IMR-90 (cell line): ENCODE measurements around the gene ARHGAP35. TPM values are rescaled to one million over a fixed set of nuclear protein-coding genes. Genes with fewer than 3 reads are reported as not detected.

Experiments
- ATAC-seq: fragments of 200-7000 bp; cut with Tn5 transposase; 2 replicates; pipeline ENCODE4 v1.9.1; 2020; ENCODE audit warnings: low read depth, mild to moderate bottlenecking, moderate library complexity
- BruUV-seq: library from RNA; stranded (reverse); fragments of 400-500 nt; replicated peaks from 2 replicates; lab custom pipeline; 2021; lab: Mats Ljungman, UMichigan
- CTCF ChIA-PET: fragments of 300-600 bp; formaldehyde crosslinking; extraction: SDS; loops from one replicate; lab custom pipeline; 2021; ENCODE audit warnings: antibody characterized with exemption; lab: Yijun Ruan, JAX
- POLR2A ChIA-PET: fragments of 300-600 bp; sonication (Branson Sonifier 250); formaldehyde crosslinking; loops from one replicate; lab custom pipeline; 2022; ENCODE audit warnings: antibody characterized with exemption; ENCODE audit not compliant: unreplicated experiment; lab: Charles Lee
- DNase-seq: peaks from one replicate; pipeline ENCODE4 v3.0.0; 2013
- H2AFZ ChIP-seq: replicated peaks from 2 replicates; pipeline ENCODE3; 2013; ENCODE audit warnings: low read length, mild to moderate bottlenecking; ENCODE audit not compliant: poor library complexity
- H2AK5ac ChIP-seq: 2 replicates; pipeline ENCODE4 v1.6.1; 2013; ENCODE audit warnings: low read depth, low read length, inconsistent platforms
- H2AK9ac ChIP-seq: replicated peaks from 2 replicates; pipeline ENCODE3; 2013; ENCODE audit warnings: mild to moderate bottlenecking, low read depth, low read length, moderate library complexity; ENCODE audit not compliant: poor library complexity
- H2BK120ac ChIP-seq: 2 replicates; pipeline ENCODE4 v1.6.1; 2013; ENCODE audit warnings: low read depth, low read length, inconsistent platforms
- H2BK15ac ChIP-seq: 3 replicates; pipeline ENCODE4 v1.6.1; 2013; ENCODE audit warnings: low read depth, low read length, inconsistent platforms
- H2BK20ac ChIP-seq: 2 replicates; pipeline ENCODE4 v1.6.1; 2013; ENCODE audit warnings: low read depth, mild to moderate bottlenecking, inconsistent platforms, low read length, moderate library complexity
- H2BK5ac ChIP-seq: 2 replicates; pipeline ENCODE4 v1.6.1; 2013; ENCODE audit warnings: mild to moderate bottlenecking, low read depth, low read length, inconsistent platforms; ENCODE audit not compliant: poor library complexity, severe bottlenecking
- H3K14ac ChIP-seq: replicated peaks from 2 replicates; pipeline ENCODE4 v1.6.1; 2013; ENCODE audit warnings: low read depth, low read length, inconsistent platforms
- H3K18ac ChIP-seq: 2 replicates; pipeline ENCODE4 v1.6.1; 2013; ENCODE audit warnings: low read depth, low read length, control low read depth
- H3K23ac ChIP-seq: 2 replicates; pipeline ENCODE4 v1.6.1; 2013; ENCODE audit warnings: low read depth, low read length, inconsistent platforms
- H3K27ac ChIP-seq: 2 replicates; pipeline ENCODE4 v1.5.1; 2013; ENCODE audit warnings: mild to moderate bottlenecking, control low read depth, low read length; ENCODE audit not compliant: insufficient read depth
- H3K27me3 ChIP-seq: 2 replicates; pipeline ENCODE4 v1.6.1; 2013; ENCODE audit warnings: low read length; ENCODE audit not compliant: control insufficient read depth, insufficient read depth
- H3K36me3 ChIP-seq: 2 replicates; pipeline ENCODE4 v1.6.1; 2013; ENCODE audit warnings: low read length, mixed read lengths; ENCODE audit not compliant: control insufficient read depth, insufficient read depth
- H3K4ac ChIP-seq: 2 replicates; pipeline ENCODE4 v1.6.1; 2013; ENCODE audit warnings: low read depth, low read length, inconsistent platforms
- H3K4me1 ChIP-seq: 2 replicates; pipeline ENCODE4 v1.6.1; 2013; ENCODE audit warnings: low read length, mixed read lengths; ENCODE audit not compliant: control insufficient read depth, insufficient read depth
- H3K4me2 ChIP-seq: 2 replicates; pipeline ENCODE4 v1.6.1; 2013; ENCODE audit warnings: low read depth, mild to moderate bottlenecking, control low read depth, low read length, moderate library complexity
- H3K4me3 ChIP-seq: 2 replicates; pipeline ENCODE4 v1.5.1; 2013; ENCODE audit warnings: low read depth, mild to moderate bottlenecking, control low read depth, low read length, moderate library complexity; ENCODE audit not compliant: insufficient read depth
- H3K56ac ChIP-seq: 2 replicates; pipeline ENCODE4 v1.6.1; 2013; ENCODE audit warnings: low read length, inconsistent platforms; ENCODE audit not compliant: insufficient read depth; ENCODE audit errors: extremely low read depth
- H3K79me1 ChIP-seq, 2 experiments: 2 replicates each; pipeline ENCODE4 v1.6.1; 2013; ENCODE audit warnings: low read length in 2 of 2, inconsistent platforms in 1 of 2, low read depth in 1 of 2
- H3K9ac ChIP-seq: 2 replicates; pipeline ENCODE4 v1.6.1; 2013; ENCODE audit warnings: low read depth, low read length, control low read depth
- H3K9me1 ChIP-seq: 2 replicates; pipeline ENCODE4 v1.6.1; 2013; ENCODE audit warnings: low read length, inconsistent platforms; ENCODE audit not compliant: insufficient read depth
- H3K9me3 ChIP-seq: 2 replicates; pipeline ENCODE4 v1.6.1; 2013; ENCODE audit warnings: low read length; ENCODE audit not compliant: control insufficient read depth, insufficient read depth
- H4K20me1 ChIP-seq: 2 replicates; pipeline ENCODE4 v1.6.1; 2013; ENCODE audit warnings: low read length, inconsistent platforms; ENCODE audit not compliant: insufficient read depth
- H4K5ac ChIP-seq: 2 replicates; pipeline ENCODE4 v1.6.1; 2013; ENCODE audit warnings: mild to moderate bottlenecking, low read depth, low read length, control low read depth
- H4K8ac ChIP-seq, 2 experiments: 2 replicates each; pipeline ENCODE4 v1.6.1; 2013; ENCODE audit warnings: low read depth in 2 of 2, low read length in 2 of 2, control low read depth in 1 of 2, inconsistent platforms in 1 of 2
- H4K91ac ChIP-seq: 2 replicates; pipeline ENCODE4 v1.6.1; 2013; ENCODE audit warnings: low read depth, low read length, inconsistent platforms; ENCODE audit not compliant: insufficient read depth
- BHLHE40 ChIP-seq: fragments of 150-350 bp; IDR thresholded peaks from 2 replicates; pipeline ENCODE4 v1.6.1; 2016; ENCODE audit warnings: mild to moderate bottlenecking, low read depth, low read length
- CEBPB ChIP-seq: IDR thresholded peaks from 2 replicates; pipeline ENCODE4 v1.6.1; 2012; ENCODE audit warnings: low read depth, low read length, improper control_type of control experiment
- CHD1 ChIP-seq: IDR thresholded peaks from 2 replicates; pipeline ENCODE4 v1.6.1; 2012; ENCODE audit warnings: low read depth, low read length, improper control_type of control experiment
- ELK1 ChIP-seq: fragments of 150-350 bp; IDR thresholded peaks from 2 replicates; pipeline ENCODE4 v1.6.1; 2016; ENCODE audit warnings: low read depth, mild to moderate bottlenecking, low read length, moderate library complexity, borderline replicate concordance
- MAZ ChIP-seq: IDR thresholded peaks from 2 replicates; pipeline ENCODE4 v1.6.1; 2012; ENCODE audit warnings: low read depth, mild to moderate bottlenecking, low read length, improper control_type of control experiment, moderate library complexity, borderline replicate concordance
- RCOR1 ChIP-seq: IDR thresholded peaks from 2 replicates; pipeline ENCODE4 v1.6.1; 2012; ENCODE audit warnings: mild to moderate bottlenecking, low read length, improper control_type of control experiment; ENCODE audit not compliant: insufficient replicate concordance
- RFX5 ChIP-seq: IDR thresholded peaks from 2 replicates; pipeline ENCODE4 v1.8.0; 2012; ENCODE audit warnings: low read depth, mild to moderate bottlenecking, low read length, moderate library complexity
- WGBS, 2 experiments: methylation state at CpG; one replicate each; pipeline versions ENCODE4 v1.1.5 to v1.1.7; 2013; ENCODE audit warnings: missing lambda C conversion rate in 2 of 2; ENCODE audit not compliant: insufficient read length in 1 of 2; ENCODE audit errors: extremely low coverage in 2 of 2; 5-methylcytosine and 5-hydroxymethylcytosine counted together
- dilution Hi-C: fragments of 300-500 bp; cut with HindIII; formaldehyde crosslinking; loops from one replicate; pipeline ENCODE4 v1.14.3; 2018; ENCODE audit warnings: low sequenced_read_pairs; ENCODE audit not compliant: unreplicated experiment
- in situ Hi-C: fragments of 300-500 bp; cut with MboI; formaldehyde crosslinking; loops from 3 replicates; pipeline ENCODE4 v1.14.3; 2019; ENCODE audit warnings: low sequenced_read_pairs, inconsistent platforms, mixed read lengths
- intact Hi-C: fragments of 100-400 bp; cut with micrococcal nuclease; formaldehyde crosslinking; loops from 2 replicates; pipeline ENCODE4 v1.10.0; 2022
- polyA plus RNA-seq, 3 experiments: library from polyadenylated mRNA; depleted of rRNA; stranded (reverse); fragments of >200 nt; gene quantifications; 2 replicates each; pipeline ENCODE4 v1.2.3, GENCODE V29; 2012; ENCODE audit warnings: low replicate concordance in 1 of 3
- total RNA-seq: library from RNA; depleted of rRNA; stranded (reverse); fragments of >200 nt; gene quantifications from 2 replicates; pipeline ENCODE4 v1.2.3, GENCODE V29; 2012
- TF ChIP-seq, protein P1 (sequence below): conservative IDR thresholded peaks from 2 replicates; pipeline ENCODE4 v1.5.1; 2012; ENCODE audit warnings: mild to moderate bottlenecking, low read depth, low read length, improper control_type of control experiment

The ARHGAP35 gene
- total and polyA plus RNA-seq, 2 of the 4 experiments (the other 2 are of a cell fraction): 16.4 to 29.0 TPM

DNA sequence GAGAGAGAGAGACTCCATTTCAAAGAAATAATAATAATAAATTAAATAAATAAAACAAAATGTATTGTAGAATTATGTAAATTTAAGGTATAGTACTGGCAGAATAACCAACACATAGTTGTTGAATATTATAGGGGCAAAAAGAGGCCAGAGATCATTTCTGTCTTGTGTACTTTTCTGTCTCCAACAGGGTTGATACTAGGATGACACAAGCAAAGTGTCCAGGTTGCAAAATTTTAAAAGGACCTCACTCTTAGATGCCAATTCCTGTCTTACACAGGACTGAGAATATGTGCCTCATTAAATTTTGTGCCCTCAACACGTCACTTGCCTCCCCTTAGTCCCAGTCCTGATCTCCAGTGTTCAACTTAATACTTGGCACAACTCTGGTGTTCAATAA, 8.0 kb upstream of the ARHGAP35 start:
- POLR2A ChIA-PET: no interaction called here
- H2BK5ac ChIP-seq: no peak overlapping the region
- no peak overlapping the region for H3K56ac ChIP-seq
- H3K23ac ChIP-seq: no peak overlapping the region
- WGBS, 2 experiments: no CpG with 5 or more reads among the region's 1 CpG
- H2BK20ac ChIP-seq: no peak overlapping the region
- no peak overlapping the region for H3K18ac ChIP-seq
- no peak overlapping the region for H3K4me3 ChIP-seq
- ATAC-seq (no peak), DNase-seq (no peak)
- H3K4ac ChIP-seq: no peak overlapping the region
- no peaks in the 10 kb centered on the region for H3K27me3 ChIP-seq
- no peak overlapping the region for H2BK15ac ChIP-seq
- TF ChIP-seq CHD1 (no peak), RCOR1 (no peak), ELK1 (no peak), MAZ (no peak), CEBPB (no peak), RFX5 (no peak), BHLHE40 (no peak)
- TF ChIP-seq, protein P1, sequence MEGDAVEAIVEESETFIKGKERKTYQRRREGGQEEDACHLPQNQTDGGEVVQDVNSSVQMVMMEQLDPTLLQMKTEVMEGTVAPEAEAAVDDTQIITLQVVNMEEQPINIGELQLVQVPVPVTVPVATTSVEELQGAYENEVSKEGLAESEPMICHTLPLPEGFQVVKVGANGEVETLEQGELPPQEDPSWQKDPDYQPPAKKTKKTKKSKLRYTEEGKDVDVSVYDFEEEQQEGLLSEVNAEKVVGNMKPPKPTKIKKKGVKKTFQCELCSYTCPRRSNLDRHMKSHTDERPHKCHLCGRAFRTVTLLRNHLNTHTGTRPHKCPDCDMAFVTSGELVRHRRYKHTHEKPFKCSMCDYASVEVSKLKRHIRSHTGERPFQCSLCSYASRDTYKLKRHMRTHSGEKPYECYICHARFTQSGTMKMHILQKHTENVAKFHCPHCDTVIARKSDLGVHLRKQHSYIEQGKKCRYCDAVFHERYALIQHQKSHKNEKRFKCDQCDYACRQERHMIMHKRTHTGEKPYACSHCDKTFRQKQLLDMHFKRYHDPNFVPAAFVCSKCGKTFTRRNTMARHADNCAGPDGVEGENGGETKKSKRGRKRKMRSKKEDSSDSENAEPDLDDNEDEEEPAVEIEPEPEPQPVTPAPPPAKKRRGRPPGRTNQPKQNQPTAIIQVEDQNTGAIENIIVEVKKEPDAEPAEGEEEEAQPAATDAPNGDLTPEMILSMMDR: no peak
- no peak overlapping the region for H3K27ac ChIP-seq
- H2AK5ac ChIP-seq: no peak overlapping the region
- no peaks in the 10 kb centered on the region for H3K36me3 ChIP-seq
- no peak overlapping the region for H4K8ac ChIP-seq
- no peak overlapping the region for H2BK120ac ChIP-seq
- in situ Hi-C loops: loop anchor here (5.0 kb wide), 1 partner anchor 139 kb away; no protein-coding TSS in a partner anchor
- H2AK9ac ChIP-seq: no peak overlapping the region
- dilution Hi-C loops: no loop called here
- no peak overlapping the region for H2AFZ ChIP-seq
- H4K5ac ChIP-seq: no peak overlapping the region
- BruUV-seq: no TSS peak
- H3K9me3 ChIP-seq: no peaks in the 10 kb centered on the region
- CTCF ChIA-PET: no interaction called here
- peaks cover 3% of the 10 kb centered on the region for H3K4me1 ChIP-seq
- H4K91ac ChIP-seq: no peak overlapping the region
- intact Hi-C loops: no loop called here
- H4K20me1 ChIP-seq: peaks cover 25% of the 10 kb centered on the region
- H3K4me2 ChIP-seq: no peak overlapping the region
- H3K14ac ChIP-seq: no peak overlapping the region
- H3K9me1 ChIP-seq: peaks cover 12% of the 10 kb centered on the region
- peaks cover 5 to 31% of the 10 kb centered on the region in 2 experiments; a peak in 3 of 4 replicates for H3K79me1 ChIP-seq
- H3K9ac ChIP-seq: no peak overlapping the region
